Stimulated activated CD4-positive, alpha-beta T cell treated with anti-CD3 and anti-CD28 coated beads, Interleukin-12 subunit alpha, Interleukin-12 subunit beta, amount 100 ng/mL, for 48 hours (primary cell): ENCODE results near the gene ASPHD2.

ENCODE experiments used
- DNase-seq, 3 donors: peaks; one replicate each; pipeline ENCODE4 v3.0.0-alpha.2; 2020; ENCODE audit warnings: low read depth in 2 of 3, low spot score in 1 of 3

The ASPHD2 gene

DNA sequence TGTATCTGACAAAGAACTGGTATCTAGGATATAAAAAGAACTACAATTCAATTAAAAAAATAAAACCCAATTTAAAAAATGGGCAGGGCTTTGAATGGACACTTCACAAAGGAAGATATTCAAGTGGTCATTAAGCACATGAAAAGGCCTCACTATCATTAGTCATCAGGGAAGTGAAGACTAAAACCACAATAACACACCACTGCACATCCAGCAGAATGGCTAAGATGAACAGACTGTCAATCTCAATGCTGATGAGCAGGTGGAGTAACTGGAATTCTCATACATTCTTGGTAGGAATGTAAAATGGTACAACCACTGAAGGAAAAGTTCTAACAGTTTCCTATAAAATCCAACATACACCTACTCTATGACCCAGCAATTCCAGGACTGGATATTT, 45.6 kb downstream of the ASPHD2 start:
- no peak for DNase-seq

DNA sequence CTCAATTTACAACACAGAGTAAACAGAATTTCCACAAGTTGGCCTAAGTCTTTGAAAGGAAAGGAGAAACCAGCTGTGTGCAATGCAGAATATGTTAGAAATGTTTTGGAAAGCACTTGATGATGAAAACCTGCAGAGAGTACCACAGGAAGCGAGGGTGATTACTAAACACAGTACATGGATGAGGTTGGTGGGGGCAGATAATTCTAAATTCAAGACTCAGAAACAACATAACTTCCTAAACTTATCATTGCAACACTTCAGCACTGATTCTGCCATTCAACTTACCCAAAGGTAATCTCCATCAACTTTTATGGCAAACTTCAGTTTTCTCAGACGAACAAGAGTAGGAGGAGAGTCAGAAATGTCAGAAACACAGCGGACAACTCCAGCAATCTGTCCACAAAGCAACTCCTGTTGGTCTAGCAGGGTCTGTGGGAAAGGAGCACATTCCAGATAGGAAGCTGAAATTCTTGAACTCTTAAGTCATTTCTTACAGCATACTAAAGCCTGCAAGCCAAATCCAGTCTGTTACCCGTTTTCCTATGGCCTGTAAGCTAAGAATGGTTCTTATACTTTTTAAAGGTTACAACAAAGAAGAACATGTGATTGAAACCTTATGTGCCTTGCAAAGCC, 47.8 kb downstream of the ASPHD2 start:
- no peak for DNase-seq

- DNase-seq: no peak
These were observed 48.3 kb downstream of the ASPHD2 start for GRCh38 chr22:26477341-26477731.

DNA sequence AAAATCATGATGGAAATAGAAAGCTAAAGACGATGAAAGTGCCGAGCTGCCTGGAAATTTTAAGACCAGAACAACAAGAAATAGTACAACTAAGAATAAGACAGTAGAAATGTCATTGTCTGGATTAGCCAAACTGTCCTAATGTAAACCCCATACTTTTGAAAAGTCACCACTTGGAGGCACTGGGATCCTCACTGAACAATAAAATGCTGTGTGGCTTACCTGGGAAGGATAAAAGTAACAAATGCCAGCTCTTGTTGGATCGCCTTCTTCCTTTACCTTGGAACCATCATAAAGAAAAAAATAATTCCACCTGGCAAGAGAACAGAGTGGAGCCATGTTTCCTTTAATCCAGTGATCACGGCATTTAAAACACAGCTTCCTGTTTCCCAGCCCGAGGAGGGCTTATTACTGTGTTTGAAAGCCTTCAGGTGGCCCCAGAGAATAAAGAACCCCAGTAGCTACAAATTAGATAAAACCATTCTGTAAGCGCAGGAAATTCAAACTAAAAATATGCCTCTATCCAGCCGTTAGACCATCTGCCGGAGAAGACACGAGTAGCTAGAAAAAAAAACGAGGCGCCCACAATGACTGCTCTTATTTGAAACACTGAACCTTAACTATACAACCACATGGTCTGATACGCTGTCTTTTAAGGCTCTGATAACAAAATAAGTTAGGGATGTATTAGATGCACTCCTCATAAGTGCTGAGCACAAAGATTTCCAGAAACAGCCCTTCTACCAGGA, 50.2 kb downstream of the ASPHD2 start:
- DNase-seq: no peak

DNA sequence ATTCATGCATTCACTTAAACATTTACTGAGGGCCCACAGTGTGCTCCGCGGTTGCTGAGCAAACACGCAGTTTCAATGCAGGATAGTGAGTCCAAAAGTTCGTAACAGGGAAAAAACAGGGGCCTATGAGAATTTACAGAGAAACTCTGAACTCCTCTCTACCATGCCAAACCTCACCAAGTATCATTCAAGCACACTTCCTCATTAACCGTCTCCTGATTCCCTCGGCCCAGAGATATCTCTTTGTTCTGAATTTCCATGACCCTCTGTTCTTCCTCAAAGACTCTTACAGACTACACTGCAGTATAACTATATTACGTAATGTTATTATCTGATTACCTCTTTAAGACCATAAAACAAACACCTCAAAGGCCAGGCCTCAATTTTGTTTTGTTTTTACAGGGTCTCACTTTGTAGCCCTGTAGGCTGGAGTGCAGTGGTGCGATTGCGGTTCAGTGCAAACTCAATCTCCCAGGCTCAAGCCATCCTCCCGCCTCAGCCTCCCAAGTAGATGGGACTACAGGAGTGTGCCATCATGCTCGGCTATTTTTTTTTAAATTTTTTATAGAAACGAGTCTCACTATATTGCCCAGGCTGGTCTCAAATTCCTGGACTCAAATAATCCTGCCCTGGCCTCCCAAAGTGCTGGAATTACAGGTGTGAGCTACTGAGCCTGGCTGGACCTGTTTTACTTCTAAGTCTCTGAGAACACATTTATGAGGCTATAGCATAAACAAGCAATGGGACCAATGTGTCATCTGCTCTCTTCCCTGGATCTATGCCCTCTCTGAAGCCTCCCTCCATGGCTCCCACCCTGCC, 50.9 kb downstream of the ASPHD2 start:
- no peak for DNase-seq

DNA sequence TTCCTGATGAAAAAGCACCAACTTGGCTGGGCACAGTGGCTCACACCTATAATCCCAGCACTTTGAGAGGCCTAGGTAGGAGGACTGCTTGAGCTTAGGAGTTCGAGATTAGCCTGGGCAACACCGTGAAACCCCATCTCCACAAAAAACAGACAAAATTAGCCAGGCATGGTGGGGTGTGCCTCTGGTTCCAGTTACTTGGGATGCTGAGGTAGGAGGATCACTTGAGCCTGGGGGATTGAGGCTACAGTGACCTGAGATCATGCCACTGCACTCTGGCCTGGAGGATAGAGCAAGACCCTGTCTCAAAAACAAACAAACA, 51.5 kb downstream of the ASPHD2 start:
- no peak for DNase-seq

DNA sequence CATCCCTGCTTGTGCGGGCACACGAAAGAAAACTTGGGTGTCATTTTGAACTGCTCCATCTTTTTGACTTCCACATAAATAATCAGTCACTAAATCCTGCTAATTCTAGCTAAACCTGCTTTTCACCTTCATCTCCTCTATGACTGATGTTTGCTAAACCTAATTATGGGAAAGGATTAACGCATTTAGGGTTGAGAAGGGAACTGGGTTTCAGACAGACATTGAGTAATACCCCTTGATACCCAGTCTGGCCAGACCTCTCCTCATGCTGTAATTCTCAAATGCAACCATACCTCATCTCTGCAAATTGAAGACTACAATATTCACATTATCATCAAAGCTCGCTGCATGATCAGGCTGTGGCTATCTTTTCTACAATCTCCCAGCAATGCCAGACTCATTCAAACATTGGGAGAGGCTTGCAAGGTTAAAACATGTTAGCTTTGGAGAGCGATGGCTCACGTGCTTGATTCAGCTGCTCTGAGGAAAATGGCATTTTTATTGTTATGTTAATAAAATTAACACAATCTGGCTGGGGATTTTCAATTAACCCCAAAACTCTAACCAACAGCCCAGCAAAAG, 52.1 kb downstream of the ASPHD2 start:
- no peak for DNase-seq

DNA sequence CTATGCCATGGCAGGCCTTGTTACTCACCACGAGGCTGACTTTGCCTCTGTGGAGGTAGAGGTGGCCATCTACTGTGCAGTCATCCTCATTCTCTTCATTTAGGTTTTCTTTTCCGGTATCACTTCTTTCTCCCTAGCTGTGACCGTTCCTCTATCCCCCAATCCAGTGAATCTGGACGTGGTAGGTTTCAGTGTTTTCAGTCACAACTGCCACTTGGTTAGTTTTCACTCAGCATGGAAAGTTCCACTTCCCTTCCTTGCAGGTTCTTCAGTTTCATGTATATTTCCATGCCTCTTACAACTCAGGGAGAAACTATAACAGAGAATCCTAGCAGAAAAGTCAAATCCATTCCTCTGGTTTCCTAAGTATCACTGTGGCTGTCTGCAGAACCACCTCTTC, 52.6 kb downstream of the ASPHD2 start:
- DNase-seq: no peak

DNA sequence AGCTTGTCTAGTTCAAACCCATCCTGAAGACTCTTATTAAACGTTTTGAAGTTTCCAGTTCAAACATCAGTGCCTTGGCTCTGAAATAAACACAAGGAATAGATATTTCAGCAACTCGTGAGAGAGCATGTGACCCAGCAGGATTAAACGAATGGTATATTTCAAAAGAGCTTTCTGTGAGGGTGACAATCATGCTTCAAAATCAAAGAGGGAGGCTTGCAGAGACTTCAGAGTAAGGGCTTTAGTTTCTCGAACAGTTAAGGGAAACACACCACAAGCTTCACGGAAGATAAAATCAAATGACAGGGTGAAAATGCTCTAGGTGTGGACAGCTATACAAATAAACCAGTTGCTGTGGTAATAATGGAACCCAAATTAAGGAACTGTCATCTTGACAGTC, 53.1 kb downstream of the ASPHD2 start:
- no peak for DNase-seq

- DNase-seq: no peak
These were observed 54.0 kb downstream of the ASPHD2 start for GRCh38 chr22:26483043-26483438.

GRCh38 chr22:26483439-26484359, 54.6 kb downstream of the ASPHD2 start, which contains the start of the genes HPS4 and SRRD:
TSS of gene HPS4 (minus strand) at chr22:26483783. CDS start at chr22:26481762, 2,021 bp downstream.
TSS of gene SRRD (plus strand) at chr22:26483877. CDS start at chr22:26483891, 14 bp downstream.
- DNase-seq: peak; percentile 78 to 89 (median 82)

DNA sequence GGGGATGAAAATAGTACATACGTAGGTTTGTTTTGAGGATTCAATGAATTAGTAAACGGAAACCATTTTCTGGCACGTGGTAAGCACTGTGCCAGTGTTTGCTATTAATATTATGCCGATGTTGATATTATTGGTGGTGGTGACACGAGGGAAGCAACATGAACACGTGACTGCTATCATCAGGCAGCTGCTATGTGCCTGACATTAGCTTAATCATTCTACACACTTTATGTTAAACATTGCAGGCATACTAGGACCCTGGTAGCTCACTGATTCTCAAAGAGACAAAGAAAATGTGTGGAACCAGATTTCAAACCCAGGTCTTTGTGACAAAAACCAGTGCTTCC, 55.3 kb downstream of the ASPHD2 start:
- DNase-seq: no peak

DNA sequence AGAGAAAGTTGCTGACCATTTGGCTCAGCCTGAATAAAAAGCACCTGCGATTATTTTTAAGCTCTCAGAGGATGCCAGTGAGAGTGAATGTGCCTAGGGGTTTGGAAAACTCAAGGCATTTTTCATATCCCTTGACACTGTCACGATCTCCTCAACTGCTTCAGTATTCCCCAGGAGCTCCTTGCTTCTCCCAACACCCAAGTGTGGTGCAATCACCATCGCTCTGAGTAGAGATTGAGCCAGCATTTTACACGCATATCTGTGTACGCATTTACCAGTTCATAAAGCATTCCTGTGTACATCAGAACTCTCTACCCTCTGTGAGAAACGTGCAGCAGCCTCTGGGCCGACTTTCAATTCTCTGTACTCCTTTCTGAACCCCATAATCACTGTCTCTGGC, 56.0 kb downstream of the ASPHD2 start:
- DNase-seq: no peak

DNA sequence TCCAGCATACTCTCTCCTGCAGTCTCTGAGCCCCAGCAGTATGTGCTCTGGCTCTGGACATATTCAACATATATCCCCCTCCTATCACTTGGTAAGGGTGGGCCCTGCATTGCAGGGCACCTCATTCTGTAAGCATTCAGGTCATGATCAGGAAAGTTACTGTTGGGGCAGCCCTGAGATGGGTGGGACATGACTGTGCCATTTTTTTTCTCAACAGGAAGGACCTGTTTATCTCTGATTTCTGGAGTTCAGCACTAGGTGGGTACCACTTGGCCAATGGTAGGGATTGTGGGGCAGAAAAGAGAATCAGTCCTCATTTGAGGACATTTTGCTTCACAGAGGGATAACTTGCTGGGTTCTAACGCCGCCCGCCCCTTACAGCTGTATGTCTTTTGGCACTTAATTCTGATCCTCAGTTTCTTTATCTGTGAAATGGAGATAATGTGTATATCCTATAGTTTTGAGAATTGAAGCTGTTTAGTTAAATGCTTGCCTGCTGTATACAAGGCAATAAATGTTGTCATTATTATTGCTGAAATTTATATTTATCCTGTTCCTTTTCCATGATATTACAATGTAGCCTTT, 56.8 kb downstream of the ASPHD2 start:
- no peak for DNase-seq

DNA sequence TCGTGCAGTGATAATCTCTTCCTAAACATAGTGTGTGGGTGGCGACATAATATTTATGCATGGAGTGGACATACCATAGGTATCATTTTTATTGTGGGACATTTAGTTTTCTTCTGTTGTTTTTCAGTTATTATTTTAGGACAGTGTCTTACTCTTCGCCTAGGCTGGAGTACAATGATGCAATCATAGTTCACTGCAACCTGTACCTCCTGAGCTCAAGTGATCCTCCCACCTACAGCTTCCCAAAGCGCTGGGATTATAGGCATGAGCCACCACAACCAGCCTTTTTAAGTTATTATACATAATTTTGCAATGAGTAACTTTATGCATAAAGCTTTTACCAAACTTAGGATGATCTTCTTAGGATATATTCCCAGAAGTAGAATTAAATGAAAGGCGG, 57.3 kb downstream of the ASPHD2 start:
- DNase-seq: no peak

- DNase-seq: no peak
These were observed 58.9 kb downstream of the ASPHD2 start for GRCh38 chr22:26487996-26488395.

GRCh38 chr22:26489447-26490036, 60.5 kb downstream of the ASPHD2 start:
- DNase-seq: no peak

GRCh38 chr22:26492220-26492619, 63.2 kb downstream of the ASPHD2 start:
- DNase-seq: no peak

- no peak for DNase-seq
These were observed 65.4 kb downstream of the ASPHD2 start for GRCh38 chr22:26494506-26494905.
